GM18526 (cell line): ENCODE results near the gene PRDX6.

Experiments
- POLR2A ChIP-seq: IDR thresholded peaks from 3 replicates; pipeline ENCODE4 v1.6.1; 2011; ENCODE audit not compliant: insufficient read length; ENCODE audit errors: extremely low read depth

The PRDX6 gene

DNA sequence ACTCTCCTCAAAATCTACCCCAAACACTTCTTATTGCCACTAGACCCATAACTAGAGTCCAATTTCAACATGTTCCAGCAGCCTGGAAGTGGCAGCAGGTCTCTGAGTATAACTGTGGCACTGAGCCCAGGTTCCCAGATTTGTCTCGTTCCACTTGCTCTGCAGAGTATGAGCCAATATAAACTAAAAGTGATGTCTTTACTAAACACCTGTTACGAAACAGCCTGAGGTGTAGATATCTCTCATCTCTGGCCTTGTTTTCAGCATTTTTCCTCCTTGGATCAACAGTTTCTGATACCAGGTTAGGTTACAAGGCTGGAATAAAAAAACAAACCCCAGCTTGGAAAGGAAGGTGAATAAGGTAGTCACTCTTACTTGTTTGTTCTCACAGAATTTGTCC lies 25.2 kb upstream of the PRDX6 start:
- TF ChIP-seq POLR2A: no peak

DNA sequence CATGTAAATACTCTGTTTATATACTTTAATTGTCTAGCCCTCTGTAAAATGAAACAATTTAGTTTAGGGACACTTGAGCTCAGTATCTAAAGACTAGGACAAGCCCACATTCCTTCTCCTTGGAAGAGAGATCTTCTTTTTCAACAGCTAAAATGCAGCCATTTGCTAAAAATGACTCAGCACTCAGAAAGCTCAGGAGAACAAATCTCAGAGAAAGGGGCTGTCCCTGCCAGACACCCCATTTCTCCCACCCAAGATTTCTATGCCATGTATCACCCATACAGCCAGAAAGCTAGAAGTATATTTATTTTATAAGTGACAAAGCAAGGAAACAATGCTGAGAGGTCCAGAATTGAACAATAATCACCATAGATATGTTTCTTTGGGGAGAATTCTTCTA lies 23.2 kb upstream of the PRDX6 start:
- TF ChIP-seq POLR2A: no peak

DNA sequence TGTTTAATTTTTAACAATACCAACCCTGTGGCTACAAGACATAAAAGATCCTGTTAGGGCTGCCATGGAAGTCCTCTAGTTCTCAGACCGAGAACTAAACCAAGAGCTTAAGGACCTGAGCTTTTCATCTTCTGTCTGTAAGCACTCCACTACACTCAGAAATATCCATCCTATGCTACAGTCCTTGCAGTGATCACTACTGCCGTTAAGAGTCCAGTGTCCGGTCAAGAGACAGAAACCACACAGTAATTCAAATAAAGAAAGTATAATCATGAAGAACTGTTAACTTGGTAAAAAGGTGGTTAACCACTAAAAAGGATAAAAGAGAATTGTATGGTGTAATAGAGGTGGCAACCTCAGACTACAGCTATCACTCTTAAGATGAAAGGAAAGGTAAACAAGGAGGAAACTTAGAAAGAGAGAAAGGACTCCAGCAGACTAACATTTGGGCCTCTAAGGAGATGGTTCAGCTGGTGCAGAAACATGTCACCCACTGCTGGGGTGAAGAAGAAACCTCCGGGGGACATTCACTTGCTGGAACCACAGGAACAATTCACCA lies 22.1 kb upstream of the PRDX6 start:
- TF ChIP-seq POLR2A: no peak

DNA sequence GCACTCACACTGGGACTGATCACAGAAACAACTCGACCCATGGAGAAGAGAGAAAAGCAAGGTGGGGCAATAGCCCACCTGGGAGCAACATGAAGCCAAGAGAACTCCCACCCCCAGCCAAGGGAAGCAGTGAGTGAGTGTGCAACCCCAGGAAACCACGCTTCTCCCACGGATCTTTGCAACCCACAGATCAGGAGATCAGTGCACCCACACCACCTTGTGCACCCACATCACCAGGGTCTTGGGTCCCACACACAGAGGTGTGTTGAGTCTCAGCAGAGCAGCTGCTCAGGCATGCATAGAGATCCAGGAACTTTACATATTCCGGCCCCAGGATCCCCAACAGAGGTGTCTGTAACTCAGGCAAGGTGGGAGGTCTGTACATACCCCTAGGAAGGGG lies 17.2 kb upstream of the PRDX6 start:
- TF ChIP-seq POLR2A: no peak

DNA sequence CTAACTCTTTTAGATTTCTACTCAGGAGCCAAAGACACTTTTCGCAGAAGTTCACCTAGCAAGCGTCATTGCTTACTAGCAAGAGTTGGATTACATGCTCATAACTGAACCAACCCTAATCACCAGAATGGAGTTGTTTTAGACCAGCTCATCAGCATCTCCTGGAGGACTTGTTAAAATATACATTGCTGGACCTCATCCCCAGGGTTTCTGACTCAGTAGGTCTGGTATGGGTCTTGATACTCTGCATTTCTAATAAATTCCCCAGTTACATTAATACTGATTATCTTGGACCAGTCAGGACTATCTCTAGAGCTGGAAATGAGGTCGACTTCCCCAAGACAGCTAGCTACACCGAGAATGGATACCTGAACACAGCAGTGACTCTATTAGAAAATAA lies 9.7 kb upstream of the PRDX6 start:
- TF ChIP-seq POLR2A: no peak

DNA sequence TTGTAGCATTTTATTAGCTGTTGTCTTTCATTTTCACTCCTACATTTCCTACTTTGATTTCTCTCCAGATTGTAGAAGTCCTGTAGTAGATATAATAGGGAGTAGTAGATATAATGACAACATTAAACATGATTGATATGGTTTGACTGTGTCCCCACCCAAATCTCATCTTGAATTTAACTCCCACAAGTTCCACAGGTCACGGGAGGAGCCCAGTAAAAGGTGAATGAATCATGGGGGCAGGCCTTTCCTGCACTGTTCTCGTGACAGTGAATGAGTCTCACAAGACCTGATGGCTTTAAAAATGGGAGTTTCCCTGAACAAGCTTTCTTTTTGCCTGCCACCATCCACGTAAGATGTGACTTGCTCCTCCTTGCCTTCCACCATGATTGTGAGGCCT lies 7.5 kb upstream of the PRDX6 start:
- no peak for TF ChIP-seq POLR2A

DNA sequence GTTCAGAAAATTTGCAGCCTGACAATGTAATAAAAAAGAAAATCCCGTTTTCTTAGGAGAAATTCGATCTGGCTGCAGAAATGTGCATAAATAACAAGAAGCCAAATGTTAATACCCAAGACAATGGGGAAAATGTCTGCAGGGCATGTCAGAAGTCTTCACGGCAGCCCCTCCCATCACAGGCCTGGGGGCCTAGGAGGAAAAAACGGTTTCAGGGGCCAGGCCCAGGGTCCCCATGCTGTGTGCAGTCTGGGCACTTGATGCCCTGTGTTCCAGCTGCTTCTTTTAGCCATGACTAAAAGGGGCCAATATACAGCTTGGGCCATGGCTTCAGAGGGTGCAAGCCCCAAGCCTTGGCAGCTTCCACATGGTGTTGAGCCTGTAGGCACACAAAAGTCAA lies 6.5 kb upstream of the PRDX6 start:
- no peak for TF ChIP-seq POLR2A

DNA sequence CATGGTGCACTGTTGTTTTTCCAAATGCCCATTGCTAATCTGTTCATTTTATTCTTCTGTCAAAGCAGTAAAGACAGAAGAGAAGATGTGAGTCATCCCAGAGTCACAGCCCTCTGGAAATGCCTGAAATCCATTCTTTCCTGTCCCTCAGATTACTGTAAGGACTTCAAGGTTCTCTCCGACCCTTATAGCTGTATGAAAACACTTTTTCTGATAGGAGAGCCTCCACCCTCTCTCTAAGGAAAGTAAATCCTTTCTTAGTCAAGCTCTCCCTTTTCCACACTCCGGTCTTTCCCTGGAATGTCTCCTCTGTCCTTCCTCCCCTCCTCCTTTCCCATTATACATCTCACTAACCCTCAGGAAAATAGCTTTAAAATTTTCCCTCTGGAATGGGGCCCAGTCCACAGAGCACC lies 3.5 kb upstream of the PRDX6 start:
- no peak for TF ChIP-seq POLR2A

DNA sequence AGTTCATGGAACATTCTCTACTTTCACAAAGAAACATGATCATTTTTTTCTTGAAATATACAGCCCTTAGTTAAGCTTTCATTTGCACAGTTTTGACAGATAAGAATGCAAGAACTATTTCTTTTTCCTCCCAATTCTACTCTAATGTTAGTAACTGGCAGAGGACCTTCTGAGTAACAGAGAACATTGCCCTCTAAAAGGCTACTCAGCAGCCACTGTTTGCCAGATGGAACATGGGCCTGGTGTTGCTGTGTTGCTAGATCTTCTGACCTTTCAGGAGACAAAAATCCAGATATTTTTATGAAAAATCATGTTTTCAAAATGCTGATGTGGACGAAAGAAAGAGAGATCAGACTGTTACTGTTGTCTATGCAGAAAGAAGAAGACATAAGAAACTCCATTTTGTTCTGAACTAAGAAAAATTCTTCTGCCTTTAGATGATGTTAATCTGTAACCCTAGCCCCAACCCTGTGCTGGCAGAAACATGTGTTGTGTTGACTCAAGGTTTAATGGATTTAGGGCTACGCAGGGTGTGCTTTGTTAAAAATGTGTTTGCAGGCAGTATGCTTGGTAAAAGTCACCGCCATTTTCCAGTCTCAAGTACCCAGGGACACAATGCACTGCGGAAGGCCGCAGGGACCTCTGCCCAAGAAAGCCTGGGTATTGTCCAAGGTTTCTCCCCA lies 2.9 kb upstream of the PRDX6 start:
- TF ChIP-seq POLR2A: no peak

DNA sequence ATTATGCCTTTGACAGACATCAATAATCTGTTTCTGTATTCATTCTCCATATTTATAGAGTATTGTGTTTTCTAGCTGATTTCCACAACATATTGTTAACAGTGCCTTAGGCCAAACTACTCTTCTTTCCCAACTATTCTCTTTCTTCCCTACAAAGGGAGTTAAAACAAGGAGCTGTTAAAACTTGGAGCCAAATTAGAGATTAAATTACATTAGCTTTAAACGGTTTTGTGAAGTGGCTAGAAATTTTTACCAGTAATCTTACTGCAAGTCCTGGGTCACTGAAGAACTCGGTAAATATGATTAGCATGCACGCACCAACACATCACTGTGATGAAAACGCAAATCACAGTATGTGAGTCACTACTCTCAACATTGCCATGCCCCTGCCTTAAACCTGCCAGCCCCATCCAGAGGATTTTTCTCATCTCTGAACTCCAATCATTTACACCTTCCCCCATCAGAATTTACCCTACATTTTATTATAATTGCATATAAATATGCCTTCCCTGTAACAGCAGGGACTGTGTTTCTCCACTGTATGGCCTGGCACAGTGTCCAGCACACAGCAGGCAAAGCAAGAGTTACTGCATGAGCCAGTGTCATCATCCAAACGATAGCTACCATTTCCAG lies 1.5 kb upstream of the PRDX6 start:
- TF ChIP-seq POLR2A: no peak

DNA sequence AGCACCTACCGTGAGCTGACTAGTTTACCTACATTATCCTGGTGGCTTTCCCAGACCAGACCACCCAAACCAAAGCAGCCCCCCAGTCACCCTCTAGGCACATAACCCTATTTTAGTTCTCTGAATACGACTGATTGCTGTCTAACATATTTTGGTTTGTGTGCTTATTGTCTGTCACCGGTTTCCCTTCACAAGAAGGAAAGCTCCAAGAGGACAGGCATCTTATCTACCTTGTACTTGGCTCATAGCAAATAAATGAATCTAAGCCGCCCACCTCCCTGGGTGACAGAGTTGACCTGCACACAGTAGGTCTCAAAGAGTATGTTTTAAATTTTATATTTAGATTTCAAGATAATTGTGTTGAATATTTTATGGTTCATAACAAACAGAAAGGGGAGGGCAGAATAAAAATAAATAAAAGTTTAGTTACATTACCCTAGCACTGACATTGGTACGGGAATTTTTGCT lies 904 bp upstream of the PRDX6 start:
- TF ChIP-seq POLR2A: no peak

DNA sequence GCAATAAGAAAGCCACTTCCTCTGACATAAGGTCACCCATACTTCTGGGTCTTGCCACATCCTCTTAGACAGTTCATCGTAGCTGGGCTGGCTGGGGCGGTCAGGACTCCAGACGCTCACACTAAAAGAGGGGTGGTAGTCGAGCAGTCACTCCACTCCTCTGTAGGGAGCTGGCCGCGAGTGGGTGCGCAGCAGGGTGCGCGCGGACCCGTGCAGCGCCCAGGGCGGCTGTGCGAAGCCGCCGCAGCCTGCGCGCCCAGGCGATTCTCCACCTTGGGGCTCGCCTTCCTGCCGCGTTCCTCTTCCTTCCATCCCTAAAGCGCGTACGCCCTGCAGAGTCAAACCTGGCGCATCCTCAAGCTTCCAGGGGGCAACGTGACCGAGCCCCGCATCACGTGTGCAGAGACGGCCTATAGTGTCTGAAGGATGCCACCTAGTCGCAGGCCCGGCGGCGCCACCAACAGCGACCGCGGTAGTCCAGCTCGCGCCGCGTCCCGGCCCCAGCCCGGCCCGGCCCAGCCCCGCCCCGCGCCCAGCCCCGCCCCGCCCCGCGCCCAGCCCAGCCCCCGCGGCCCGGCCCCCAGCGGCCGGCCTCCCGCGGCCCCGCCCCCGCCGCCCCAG lies 360 bp upstream of the PRDX6 start:
- TF ChIP-seq POLR2A: peak; percentile 62

DNA sequence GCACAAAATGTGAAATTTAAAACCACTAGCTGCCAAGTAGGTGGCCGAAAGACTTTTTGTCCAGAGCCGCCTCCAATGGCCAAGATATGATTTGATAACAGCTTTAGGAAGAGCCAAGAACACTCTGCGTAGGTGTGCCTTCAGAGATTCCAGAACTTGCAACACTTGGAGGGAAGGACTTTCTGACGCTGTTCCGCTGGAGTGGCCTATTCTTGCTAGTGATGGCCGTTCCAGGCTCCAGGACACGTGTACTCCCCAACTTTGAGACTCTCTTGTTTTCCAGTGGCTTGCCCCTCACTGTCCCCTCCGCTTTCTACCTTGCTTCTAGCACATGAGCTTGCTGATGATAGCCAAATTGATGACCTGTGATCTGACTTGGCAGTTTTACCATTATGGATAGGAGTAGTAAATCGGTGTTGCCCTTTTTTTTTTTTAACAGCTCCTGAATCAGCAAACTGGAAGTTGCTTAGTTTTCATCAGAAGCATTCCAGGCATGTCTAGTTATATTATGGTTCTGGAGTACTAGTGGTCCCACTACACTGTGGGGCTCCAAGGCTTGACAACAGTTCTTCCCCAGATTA lies 1.0 kb downstream of the PRDX6 start:
- no peak for TF ChIP-seq POLR2A

DNA sequence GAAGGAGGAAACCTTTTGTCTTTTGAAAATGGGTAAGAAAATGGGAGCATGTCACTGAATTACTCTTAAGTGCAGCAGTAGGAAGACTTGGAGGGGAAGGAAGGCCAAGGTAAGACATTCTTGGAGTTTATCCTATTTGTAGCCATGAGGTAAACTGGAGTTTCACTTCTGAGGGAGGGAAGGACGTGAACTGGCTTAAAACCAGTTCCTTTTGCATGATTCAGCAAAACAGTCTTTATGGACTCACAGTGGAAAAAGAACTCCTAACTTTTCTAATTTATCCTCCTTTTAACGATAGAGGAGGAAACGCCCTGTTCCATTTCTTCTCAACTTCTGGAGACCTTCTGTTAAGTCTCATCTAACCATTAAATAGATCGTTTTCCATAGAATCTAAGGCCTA lies 2.5 kb downstream of the PRDX6 start:
- TF ChIP-seq POLR2A: no peak

DNA sequence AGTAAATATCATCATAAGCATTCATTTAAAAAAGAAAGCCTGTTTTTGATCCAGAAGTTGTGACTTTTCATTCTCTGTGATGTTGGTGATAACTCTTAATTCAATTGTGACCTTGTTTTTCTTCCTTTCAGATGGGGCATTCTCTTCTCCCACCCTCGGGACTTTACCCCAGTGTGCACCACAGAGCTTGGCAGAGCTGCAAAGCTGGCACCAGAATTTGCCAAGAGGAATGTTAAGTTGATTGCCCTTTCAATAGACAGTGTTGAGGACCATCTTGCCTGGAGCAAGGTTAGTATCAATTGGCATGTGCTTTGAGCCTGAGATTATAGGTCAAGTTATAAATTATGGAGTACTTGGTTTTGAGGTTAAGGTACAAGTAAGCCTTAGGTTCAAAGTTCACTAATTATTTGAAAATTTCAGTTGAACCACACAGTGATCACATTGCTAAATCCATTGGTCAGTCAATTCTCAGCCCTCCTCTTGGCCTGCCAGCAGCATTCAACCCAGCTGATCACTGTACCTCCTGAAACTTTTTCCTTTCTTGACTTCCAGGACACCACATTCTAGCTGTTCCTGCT lies 4.1 kb downstream of the PRDX6 start:
- TF ChIP-seq POLR2A: no peak
